Liver (tissue), 9 donors: ENCODE results near the gene MALRD1. TPM values are rescaled to one million over a fixed set of nuclear protein-coding genes. Genes with fewer than 3 reads are reported as not detected.

Source experiments
- DNase-seq: peaks from one replicate; pipeline ENCODE4 v3.0.0-alpha.2; 2017; ENCODE audit warnings: low spot score
- H3K27ac ChIP-seq, 2 donors: one replicate each; pipeline ENCODE4 v1.7.0; 2013; ENCODE audit warnings: inconsistent platforms in 2 of 2, low read length in 2 of 2, control low read depth in 1 of 2, low read depth in 1 of 2, mild to moderate bottlenecking in 1 of 2
- H3K27me3 ChIP-seq, 4 donors: one replicate each; pipeline versions ENCODE4 v1.6.1 to v1.7.0; 2013; ENCODE audit warnings: low read length in 3 of 4, inconsistent platforms in 1 of 4, mild to moderate bottlenecking in 1 of 4, moderate library complexity in 1 of 4; ENCODE audit not compliant: control insufficient read depth in 4 of 4, insufficient read depth in 4 of 4
- H3K36me3 ChIP-seq, 4 donors: one replicate each; pipeline versions ENCODE4 v1.6.1 to v1.7.0; 2013; ENCODE audit warnings: low read length in 3 of 4, mild to moderate bottlenecking in 3 of 4, low read depth in 1 of 4, moderate library complexity in 1 of 4; ENCODE audit not compliant: control insufficient read depth in 4 of 4, insufficient read depth in 3 of 4
- H3K4me1 ChIP-seq, 4 donors: one replicate each; pipeline versions ENCODE4 v1.6.1 to v1.7.0; 2013; ENCODE audit warnings: low read length in 3 of 4, mild to moderate bottlenecking in 3 of 4, moderate library complexity in 1 of 4; ENCODE audit not compliant: control insufficient read depth in 4 of 4, insufficient read depth in 4 of 4
- H3K4me3 ChIP-seq, 3 donors: one replicate each; pipeline versions ENCODE4 v1.6.1 to v1.7.0; 2013; ENCODE audit warnings: low read length in 3 of 3, control low read depth in 1 of 3, low read depth in 1 of 3, mild to moderate bottlenecking in 1 of 3
- H3K9ac ChIP-seq, 2 donors: one replicate each; pipeline ENCODE4 v1.7.0; 2013; ENCODE audit warnings: low read length in 2 of 2, mild to moderate bottlenecking in 2 of 2, moderate library complexity in 2 of 2, control low read depth in 1 of 2, low read depth in 1 of 2
- H3K9me3 ChIP-seq, 4 donors: one replicate each; pipeline versions ENCODE4 v1.6.1 to v1.7.0; 2013; ENCODE audit warnings: low read length in 3 of 4; ENCODE audit not compliant: control insufficient read depth in 4 of 4
- ATF3 ChIP-seq: IDR thresholded peaks from 2 replicates; pipeline ENCODE4 v1.6.1; 2016; ENCODE audit warnings: antibody characterized with exemption
- CTCF ChIP-seq: fragments of 150-350 bp; IDR thresholded peaks from 2 replicates; pipeline ENCODE4 v1.5.1; 2017; ENCODE audit warnings: improper control_type of control experiment, low read depth, low read length; ENCODE audit not compliant: missing input control
- EGR1 ChIP-seq, 2 donors: IDR thresholded peaks; 2 replicates each; pipeline ENCODE4 v1.6.1; 2016 to 2018; ENCODE audit warnings: antibody characterized with exemption in 2 of 2, low read depth in 2 of 2
- FOXA1 ChIP-seq: IDR thresholded peaks from 2 replicates; pipeline ENCODE4 v1.6.1; 2016; ENCODE audit warnings: antibody characterized with exemption
- FOXA2 ChIP-seq: IDR thresholded peaks from 2 replicates; pipeline ENCODE4 v1.6.1; 2016; ENCODE audit warnings: antibody characterized with exemption
- GABPA ChIP-seq, 2 donors: IDR thresholded peaks in 1 of 2; conservative IDR thresholded peaks in 1 of 2; 2 replicates each; pipeline ENCODE4 v1.6.1; 2016; ENCODE audit warnings: antibody characterized with exemption in 2 of 2, mild to moderate bottlenecking in 1 of 2, moderate library complexity in 1 of 2
- HNF4A ChIP-seq, 2 donors: conservative IDR thresholded peaks; 2 replicates each; pipeline ENCODE4 v1.6.1; 2016; ENCODE audit warnings: antibody characterized with exemption in 2 of 2, mild to moderate bottlenecking in 2 of 2
- HNF4G ChIP-seq: IDR thresholded peaks from 2 replicates; pipeline ENCODE4 v1.6.1; 2016; ENCODE audit warnings: antibody characterized with exemption
- JUND ChIP-seq, 2 donors: IDR thresholded peaks; 2 replicates each; pipeline ENCODE4 v1.6.1; 2016; ENCODE audit warnings: antibody characterized with exemption in 2 of 2
- MAX ChIP-seq: IDR thresholded peaks from 2 replicates; pipeline ENCODE4 v1.6.1; 2016; ENCODE audit warnings: antibody characterized with exemption
- NR2F2 ChIP-seq: IDR thresholded peaks from 2 replicates; pipeline ENCODE4 v1.6.1; 2016; ENCODE audit warnings: antibody characterized with exemption
- RAD21 ChIP-seq, 2 donors: IDR thresholded peaks; 2 replicates each; pipeline ENCODE4 v1.6.1; 2016; ENCODE audit warnings: antibody characterized with exemption in 2 of 2, mild to moderate bottlenecking in 2 of 2
- REST ChIP-seq: IDR thresholded peaks from 2 replicates; pipeline ENCODE4 v1.6.1; 2016; ENCODE audit warnings: antibody characterized with exemption, mild to moderate bottlenecking
- RXRA ChIP-seq, 2 donors: IDR thresholded peaks; 2 replicates each; pipeline ENCODE4 v1.6.1; 2017 to 2018; ENCODE audit warnings: antibody characterized with exemption in 2 of 2, mild to moderate bottlenecking in 1 of 2
- SP1 ChIP-seq: IDR thresholded peaks from 2 replicates; pipeline ENCODE4 v1.6.1; 2018; ENCODE audit warnings: antibody characterized with exemption, mild to moderate bottlenecking
- TAF1 ChIP-seq: conservative IDR thresholded peaks from 2 replicates; pipeline ENCODE4 v1.6.1; 2016; ENCODE audit warnings: antibody characterized with exemption, mild to moderate bottlenecking
- YY1 ChIP-seq: IDR thresholded peaks from 2 replicates; pipeline ENCODE4 v1.6.1; 2016; ENCODE audit warnings: antibody characterized with exemption, mild to moderate bottlenecking
- ZBTB33 ChIP-seq: IDR thresholded peaks from 2 replicates; pipeline ENCODE4 v1.6.1; 2016; ENCODE audit warnings: antibody characterized with exemption
- WGBS: extraction: QIAGEN DNeasy Blood & Tissue Kit; methylation state at CpG from one replicate; pipeline ENCODE4 v1.1.7; 2013; 5-methylcytosine and 5-hydroxymethylcytosine counted together
- polyA plus RNA-seq, 2 donors: library from polyadenylated mRNA; stranded (reverse) in 1 of 2; unstranded in 1 of 2; fragments of 200-250 nt in 1 of 2; fragments of >200 nt in 1 of 2; fragmentation: Nextera tagmentation in 1 of 2; extraction: Ambion mirVana in 1 of 2; gene quantifications; one replicate each; pipeline versions ENCODE4 v1.2.1 to v1.2.3, GENCODE V29; 2013 to 2015
- total RNA-seq, 2 donors: library from RNA; depleted of rRNA; stranded (reverse); fragments of >200 nt; gene quantifications; one replicate each; pipeline ENCODE4 v1.2.3, GENCODE V29; 2014
- donor health status: healthy.
- donor health status: healthy.
- donor health status: healthy.
- donor health status: healthy.
- donor health status: healthy.

Gene MALRD1
- total and polyA plus RNA-seq, 4 donors = 0.37 to 0.59 TPM; not detected in 2

GRCh38 chr10:19250546-19250945 is 201.9 kb downstream of the MALRD1 start:
- H3K27me3 ChIP-seq = no peaks in the 10 kb centered on the region
- no peaks in the 10 kb centered on the region for H3K4me1 ChIP-seq
- H3K9ac ChIP-seq = no peak overlapping the region
- H3K36me3 ChIP-seq = no peaks in the 10 kb centered on the region
- H3K27ac ChIP-seq = no peak overlapping the region
- no peak for TF ChIP-seq RXRA (IDR thresholded peaks at IDR 0.05)
- no peak for TF ChIP-seq GABPA (IDR thresholded peaks at IDR 0.05 in 1 of 2, conservative IDR thresholded peaks at IDR 0.05 in 1 of 2)
- no peak for TF ChIP-seq EGR1 (IDR thresholded peaks at IDR 0.05; ENCODE audit: low read depth in 2 of 2)
- TF ChIP-seq MAX = no peak
- no peak for TF ChIP-seq FOXA2
- no peak overlapping the region for H3K4me3 ChIP-seq
- DNase-seq = no peak
- 48% methylated on average over 2 of the region's 2 CpGs for WGBS
- H3K9me3 ChIP-seq = no peaks in the 10 kb centered on the region

GRCh38 chr10:19252531-19252930 is 203.9 kb downstream of the MALRD1 start:
- Histone ChIP-seq H3K4me3 (no peak overlapping the region), H3K4me1 (no peaks in the 10 kb centered on the region), H3K27me3 (no peaks in the 10 kb centered on the region), H3K27ac (no peak overlapping the region), H3K9me3 (no peaks in the 10 kb centered on the region), H3K36me3 (no peaks in the 10 kb centered on the region), H3K9ac (no peak overlapping the region)
- TF ChIP-seq FOXA2 = no peak
- no peak for TF ChIP-seq TAF1
- no peak for TF ChIP-seq NR2F2
- no peak for TF ChIP-seq REST
- no peak for TF ChIP-seq MAX
- TF ChIP-seq RAD21 (IDR thresholded peaks at IDR 0.05) = no peak
- no peak for TF ChIP-seq HNF4A (conservative IDR thresholded peaks at IDR 0.05)
- TF ChIP-seq YY1 = no peak
- TF ChIP-seq FOXA1 = no peak
- no peak for TF ChIP-seq JUND (IDR thresholded peaks at IDR 0.05)
- no peak for TF ChIP-seq EGR1 (IDR thresholded peaks at IDR 0.05; ENCODE audit: low read depth in 2 of 2)
- no peak for TF ChIP-seq ATF3
- no peak for TF ChIP-seq HNF4G
- no peak for TF ChIP-seq RXRA (IDR thresholded peaks at IDR 0.05)
- no peak for DNase-seq

GRCh38 chr10:19256331-19256730 is 207.7 kb downstream of the MALRD1 start:
- Histone ChIP-seq H3K9me3 (no peaks in the 10 kb centered on the region), H3K27ac (no peak overlapping the region), H3K36me3 (no peaks in the 10 kb centered on the region), H3K4me1 (no peaks in the 10 kb centered on the region), H3K9ac (no peak overlapping the region), H3K27me3 (no peaks in the 10 kb centered on the region), H3K4me3 (no peak overlapping the region)
- 66% methylated on average over 1 of the region's 1 CpG for WGBS
- TF ChIP-seq FOXA2 (no peak), ATF3 (no peak), TAF1 (no peak), MAX (no peak), JUND (IDR thresholded peaks at IDR 0.05) (no peak), EGR1 (IDR thresholded peaks at IDR 0.05; ENCODE audit: low read depth in 2 of 2) (no peak), NR2F2 (no peak), CTCF (no peak), SP1 (no peak), RAD21 (IDR thresholded peaks at IDR 0.05) (no peak), ZBTB33 (no peak), HNF4A (conservative IDR thresholded peaks at IDR 0.05) (no peak), YY1 (no peak), FOXA1 (no peak)
- DNase-seq = no peak
